ENCODE data around the gene ICA1L. TPM values are rescaled to one million over a fixed set of nuclear protein-coding genes. Genes with fewer than 3 reads are reported as not detected.
"Not testable (repeated sequence)": the region's sequence is repeated elsewhere in the genome, so short reads cannot be mapped to it uniquely, and the experiment has no call there.

The ICA1L gene
- total and polyA plus RNA-seq, 2 of the 4 experiments (the other 2 are of a cell fraction): 1.7 to 1.8 TPM

GRCh38 chr2:202908186-202908585, 36.6 kb upstream of the ICA1L start:
- peaks cover 11 to 21% of the 10 kb centered on the region in 2 experiments for H3K79me1 ChIP-seq (ENCODE audit: low read depth in 1 of 2, low read length in 2 of 2)
- no peak overlapping the region for H3K23ac ChIP-seq (ENCODE audit: low read depth, low read length)
- in situ Hi-C loops (cut with MboI; ENCODE audit: low sequenced_read_pairs): no loop called here
- dilution Hi-C loops (cut with HindIII; ENCODE audit: low sequenced_read_pairs, unreplicated experiment): no loop called here
- no peak overlapping the region for H2BK20ac ChIP-seq (ENCODE audit: low read depth, low read length)
- TF ChIP-seq MXI1 (IDR thresholded peaks at IDR 0.05; ENCODE audit: borderline replicate concordance, low read depth, low read length): no peak
- no peak for TF ChIP-seq NFE2L2 (IDR thresholded peaks at IDR 0.05; ENCODE audit: low read depth, low read length)
- no peak for TF ChIP-seq SMC3 (IDR thresholded peaks at IDR 0.05; ENCODE audit: low read depth, low read length)
- no peak for TF ChIP-seq BHLHE40 (IDR thresholded peaks at IDR 0.05; ENCODE audit: low read depth, low read length)
- TF ChIP-seq RCOR1 (IDR thresholded peaks at IDR 0.05; ENCODE audit: insufficient replicate concordance, low read length): no peak
- TF ChIP-seq, protein P1, sequence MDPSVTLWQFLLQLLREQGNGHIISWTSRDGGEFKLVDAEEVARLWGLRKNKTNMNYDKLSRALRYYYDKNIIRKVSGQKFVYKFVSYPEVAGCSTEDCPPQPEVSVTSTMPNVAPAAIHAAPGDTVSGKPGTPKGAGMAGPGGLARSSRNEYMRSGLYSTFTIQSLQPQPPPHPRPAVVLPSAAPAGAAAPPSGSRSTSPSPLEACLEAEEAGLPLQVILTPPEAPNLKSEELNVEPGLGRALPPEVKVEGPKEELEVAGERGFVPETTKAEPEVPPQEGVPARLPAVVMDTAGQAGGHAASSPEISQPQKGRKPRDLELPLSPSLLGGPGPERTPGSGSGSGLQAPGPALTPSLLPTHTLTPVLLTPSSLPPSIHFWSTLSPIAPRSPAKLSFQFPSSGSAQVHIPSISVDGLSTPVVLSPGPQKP (IDR thresholded peaks at IDR 0.05; ENCODE audit: borderline replicate concordance, low read depth, low read length): no peak
- no peak for TF ChIP-seq RAD21 (IDR thresholded peaks at IDR 0.05; ENCODE audit: low read length)
- TF ChIP-seq CEBPB (IDR thresholded peaks at IDR 0.05; ENCODE audit: low read depth, low read length): no peak
- no peak overlapping the region for H2BK120ac ChIP-seq (ENCODE audit: low read depth, low read length)
- H3K9me3 ChIP-seq (ENCODE audit: control insufficient read depth, insufficient read depth, low read length): no peaks in the 10 kb centered on the region
- 96% methylated on average over 2 of the region's 5 CpGs; no CpG with 5 or more reads in 1 of the 2 experiments for WGBS, 2 experiments (ENCODE audit: extremely low coverage in 2 of 2, insufficient read length in 1 of 2)
- intact Hi-C loops (cut with micrococcal nuclease): no loop called here
- H2AFZ ChIP-seq (replicated peaks; ENCODE audit: low read length, poor library complexity): no peak overlapping the region
- H3K27ac ChIP-seq (ENCODE audit: insufficient read depth, low read length): no peak overlapping the region
- peaks cover 4% of the 10 kb centered on the region; the same call in 1 of the 2 replicates for H3K36me3 ChIP-seq (ENCODE audit: control insufficient read depth, insufficient read depth, low read length)
- H4K91ac ChIP-seq (ENCODE audit: insufficient read depth, low read depth, low read length): no peak overlapping the region
- peaks cover 2% of the 10 kb centered on the region; the same call in 1 of the 2 replicates for H3K4me1 ChIP-seq (ENCODE audit: control insufficient read depth, insufficient read depth, low read length)
- no peak overlapping the region for H3K9ac ChIP-seq (ENCODE audit: low read depth, low read length)
- ChIA-PET CTCF (no interaction called here), POLR2A (ENCODE audit: unreplicated experiment) (no interaction called here)
- no peaks in the 10 kb centered on the region for H3K9me1 ChIP-seq (ENCODE audit: insufficient read depth, low read length)
- no peak overlapping the region for H2AK9ac ChIP-seq (replicated peaks; ENCODE audit: low read depth, low read length, poor library complexity)
- DNase-seq: no peak
- H2BK5ac ChIP-seq (ENCODE audit: low read depth, low read length, poor library complexity, severe bottlenecking): no peak overlapping the region
- H3K4ac ChIP-seq (ENCODE audit: low read depth, low read length): no peak overlapping the region
- H4K5ac ChIP-seq (ENCODE audit: low read depth, low read length): no peak overlapping the region
- no peak overlapping the region for H3K4me2 ChIP-seq (ENCODE audit: low read depth, low read length)
- H3K4me3 ChIP-seq (ENCODE audit: insufficient read depth, low read depth, low read length): no peak overlapping the region
- no TSS peak for BruUV-seq (replicated peaks)
- no peaks in the 10 kb centered on the region for H4K20me1 ChIP-seq (ENCODE audit: insufficient read depth, low read length)
- no peak overlapping the region for H2BK15ac ChIP-seq (ENCODE audit: low read depth, low read length)
- no peak overlapping the region for H3K56ac ChIP-seq (ENCODE audit: extremely low read depth, insufficient read depth, low read length)
- H3K27me3 ChIP-seq (ENCODE audit: control insufficient read depth, insufficient read depth, low read length): no peaks in the 10 kb centered on the region
- H2AK5ac ChIP-seq (ENCODE audit: low read depth, low read length): no peak overlapping the region
- ATAC-seq (ENCODE audit: low read depth): no peak
- H3K18ac ChIP-seq (ENCODE audit: low read depth, low read length): no peak overlapping the region
- H4K8ac ChIP-seq (ENCODE audit: low read depth in 2 of 2, low read length in 2 of 2): no peak overlapping the region
- no peak overlapping the region for H3K14ac ChIP-seq (replicated peaks; ENCODE audit: low read depth, low read length)

DNA sequence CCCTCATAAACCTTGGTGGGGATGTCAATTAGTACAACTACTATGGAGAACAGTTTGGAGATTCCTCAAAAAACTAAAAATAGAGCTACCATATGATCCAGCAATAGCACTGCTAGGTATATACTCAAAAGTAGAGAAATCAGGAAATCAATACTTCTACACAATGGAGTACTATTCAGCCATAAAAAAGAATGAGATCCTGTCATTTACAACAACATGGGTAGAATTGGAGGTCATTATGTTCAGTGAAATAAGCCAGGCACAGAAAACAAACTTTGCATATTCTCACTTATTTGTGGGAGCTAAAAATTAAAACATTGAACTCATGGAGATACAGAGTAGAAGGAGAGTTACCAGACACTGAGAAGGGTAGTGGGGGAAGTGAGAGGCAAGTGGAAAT, 33.9 kb upstream of the ICA1L start:
- H4K20me1 ChIP-seq (ENCODE audit: insufficient read depth, low read length); H3K9me1 ChIP-seq (ENCODE audit: insufficient read depth, low read length); H2BK5ac ChIP-seq (ENCODE audit: low read depth, low read length, poor library complexity, severe bottlenecking); H3K23ac ChIP-seq (ENCODE audit: low read depth, low read length); H3K27ac ChIP-seq (ENCODE audit: insufficient read depth, low read length); dilution Hi-C loops (cut with HindIII; ENCODE audit: low sequenced_read_pairs, unreplicated experiment); H2BK120ac ChIP-seq (ENCODE audit: low read depth, low read length); H2AFZ ChIP-seq (replicated peaks; ENCODE audit: low read length, poor library complexity); H4K8ac ChIP-seq (ENCODE audit: low read depth in 2 of 2, low read length in 2 of 2); intact Hi-C loops (cut with micrococcal nuclease); H3K4me1 ChIP-seq (ENCODE audit: control insufficient read depth, insufficient read depth, low read length); H2BK20ac ChIP-seq (ENCODE audit: low read depth, low read length); H4K5ac ChIP-seq (ENCODE audit: low read depth, low read length); H3K36me3 ChIP-seq (ENCODE audit: control insufficient read depth, insufficient read depth, low read length); H3K27me3 ChIP-seq (ENCODE audit: control insufficient read depth, insufficient read depth, low read length); H3K4ac ChIP-seq (ENCODE audit: low read depth, low read length); H4K91ac ChIP-seq (ENCODE audit: insufficient read depth, low read depth, low read length); H3K9me3 ChIP-seq (ENCODE audit: control insufficient read depth, insufficient read depth, low read length); in situ Hi-C loops (cut with MboI; ENCODE audit: low sequenced_read_pairs); H2AK9ac ChIP-seq (replicated peaks; ENCODE audit: low read depth, low read length, poor library complexity); H3K14ac ChIP-seq (replicated peaks; ENCODE audit: low read depth, low read length); H2BK15ac ChIP-seq (ENCODE audit: low read depth, low read length); H3K56ac ChIP-seq (ENCODE audit: extremely low read depth, insufficient read depth, low read length); CTCF ChIA-PET; H3K9ac ChIP-seq (ENCODE audit: low read depth, low read length); H3K18ac ChIP-seq (ENCODE audit: low read depth, low read length); H3K4me2 ChIP-seq (ENCODE audit: low read depth, low read length); DNase-seq; H2AK5ac ChIP-seq (ENCODE audit: low read depth, low read length); ATAC-seq (ENCODE audit: low read depth); POLR2A ChIA-PET (ENCODE audit: unreplicated experiment); H3K4me3 ChIP-seq (ENCODE audit: insufficient read depth, low read depth, low read length): not testable (repeated sequence)
- peaks cover 6 to 18% of the 10 kb centered on the region in 2 experiments; a peak in 3 of 4 replicates for H3K79me1 ChIP-seq (ENCODE audit: low read depth in 1 of 2, low read length in 2 of 2)
- BruUV-seq (replicated peaks): TSS peak; percentile 31

All from IMR-90 (cell line).